Adipose tissue (tissue), 3 donors: Measurements from ENCODE around the gene STOM. TPM values are rescaled to one million over a fixed set of nuclear protein-coding genes. Genes with fewer than 3 reads are reported as not detected.
A peak's percentile ranks its signal among the peaks of the same experiment; 100 is the strongest.
"Not testable (repeated sequence)": the region's sequence is repeated elsewhere in the genome, so short reads cannot be mapped to it uniquely, and the experiment has no call there.

Experiments
- H3K27ac ChIP-seq: one replicate; pipeline ENCODE4 v1.5.1; 2013; ENCODE audit warnings: low read depth, low read length
- WGBS, 3 donors: extraction: QIAGEN DNeasy Blood & Tissue Kit; methylation state at CpG; one replicate each; pipeline ENCODE4 v1.1.7; 2013; 5-methylcytosine and 5-hydroxymethylcytosine counted together
- polyA plus RNA-seq, 3 donors: library from polyadenylated mRNA; stranded (reverse); fragments of 200-250 nt; gene quantifications; one replicate each; pipeline ENCODE4 v1.2.3, GENCODE V29; 2013
- donor health status: healthy with polysubstance abuse.
- donor health status: Bipolar disorder and iron deficiency.
- donor health status: healthy.

The STOM gene
- polyA plus RNA-seq, 3 donors = 36.4 to 333 (median 194) TPM

DNA sequence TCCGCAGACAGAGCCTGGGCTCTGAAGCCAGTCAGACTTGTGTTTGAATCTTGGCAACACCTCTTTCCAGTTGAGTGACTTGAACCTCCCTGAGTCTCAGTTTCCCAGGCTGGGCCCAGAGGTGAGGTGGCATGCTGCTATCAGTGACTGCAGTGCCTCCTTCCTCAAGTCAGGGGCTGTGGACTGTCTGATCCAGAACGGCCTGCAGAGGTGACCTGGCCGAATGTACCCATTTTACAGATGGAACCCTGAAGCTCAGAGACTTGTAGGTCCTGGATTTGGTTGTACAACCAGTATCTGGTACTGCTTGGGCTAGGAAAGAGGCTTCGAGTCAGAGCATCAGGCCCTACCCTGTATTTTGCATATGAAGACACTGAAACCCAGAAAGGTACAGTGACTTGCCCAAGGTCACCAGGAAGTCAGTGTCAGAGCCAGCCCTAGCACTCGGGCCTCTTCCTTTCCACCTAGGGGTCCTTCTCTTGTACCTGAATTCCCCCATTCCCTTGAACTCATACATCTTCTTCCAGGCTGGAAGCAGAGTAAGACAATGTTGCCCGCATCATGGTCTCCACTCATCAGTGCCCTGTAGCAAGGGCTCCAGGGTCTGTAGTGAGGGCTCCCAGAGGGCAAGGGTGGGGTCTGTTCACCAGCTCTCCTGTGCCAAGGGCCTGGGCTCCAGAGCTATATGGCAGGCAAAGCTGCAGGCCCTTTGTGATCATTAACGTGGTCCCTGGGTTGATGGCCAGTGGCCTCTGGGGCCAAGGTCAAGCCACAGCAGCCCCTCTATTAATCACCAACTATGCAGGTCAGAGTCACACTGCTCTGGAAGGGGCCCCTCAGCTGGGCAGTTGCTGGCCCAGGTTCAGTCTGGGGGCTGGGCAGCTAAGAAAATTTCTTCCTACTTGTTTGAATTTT, 73.6 kb downstream of the STOM start:
- WGBS, 3 donors = 71 to 85% (median 78%) methylated on average over 6 to 7 of the region's 7 CpGs
- H3K27ac ChIP-seq = no peak overlapping the region

DNA sequence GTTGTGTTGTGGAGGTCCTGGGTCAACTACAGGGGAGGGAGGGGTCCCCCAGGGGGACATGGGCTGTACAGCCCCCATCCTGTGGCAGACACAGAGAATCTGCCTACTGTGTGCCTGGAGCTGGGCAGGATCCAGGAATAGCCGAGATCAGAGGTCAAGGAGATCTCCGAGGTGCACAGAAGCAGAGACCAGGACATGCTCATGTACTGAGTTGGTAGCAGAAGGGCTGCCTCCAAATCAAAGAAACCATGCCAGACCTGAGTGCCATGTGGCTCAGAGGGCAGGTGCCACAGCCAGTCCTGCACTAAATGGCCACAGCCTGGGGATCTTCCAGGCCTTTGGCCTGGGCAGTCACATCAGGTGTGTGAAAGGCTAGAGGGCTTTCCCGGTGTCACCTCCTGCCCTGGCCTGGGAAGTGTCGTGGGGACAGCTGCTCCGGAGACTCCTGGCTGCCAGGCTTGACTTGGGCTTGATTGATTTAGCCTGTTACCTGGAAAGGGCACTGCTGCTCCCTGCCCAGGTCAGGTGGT, 74.3 kb downstream of the STOM start:
- WGBS, 3 donors = 46 to 74% (median 72%) methylated on average over 5 of the region's 5 CpGs
- peak overlapping the region; percentile 45 for H3K27ac ChIP-seq

DNA sequence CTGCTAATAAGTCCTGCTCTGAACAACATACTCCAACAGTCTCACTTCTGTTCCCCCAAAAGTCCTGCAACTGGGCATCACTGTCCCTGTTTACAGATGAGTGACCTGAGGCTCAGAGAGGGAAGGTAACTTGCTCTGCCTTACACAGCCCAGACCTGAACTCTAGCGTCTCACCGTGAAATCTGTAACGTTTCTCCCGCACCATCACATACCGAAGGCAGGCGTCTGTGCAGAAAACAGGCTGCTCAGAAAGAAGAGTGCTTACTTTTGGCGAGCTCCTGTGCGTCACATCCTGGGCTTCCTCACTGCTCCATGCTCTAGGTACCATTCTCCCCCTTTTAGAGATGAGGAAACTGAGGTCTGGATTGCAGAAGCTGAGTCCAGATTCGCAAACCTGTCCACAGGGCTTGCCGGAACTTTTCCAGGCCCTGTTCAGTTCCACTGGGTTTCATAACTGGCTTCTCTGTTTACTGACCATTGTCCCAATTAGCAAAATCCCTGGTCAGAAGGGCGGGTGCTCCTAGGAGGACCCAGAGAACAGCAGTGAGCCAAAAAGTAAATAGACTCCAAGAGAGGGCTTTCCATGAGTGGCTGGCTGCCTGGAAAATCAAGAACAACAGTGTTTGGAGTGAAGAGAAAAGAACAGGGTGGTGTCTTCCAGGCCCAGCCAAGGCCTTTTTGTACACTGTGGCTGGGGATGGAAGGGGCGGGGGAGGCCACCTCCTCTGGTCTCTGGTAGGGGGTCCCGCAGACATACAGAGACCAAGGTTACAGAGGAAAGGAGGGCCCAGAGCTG, 75.0 kb downstream of the STOM start:
- peak overlapping the region; percentile 45 for H3K27ac ChIP-seq
- WGBS, 3 donors = 61 to 84% (median 71%) methylated on average over 13 of the region's 13 CpGs

DNA sequence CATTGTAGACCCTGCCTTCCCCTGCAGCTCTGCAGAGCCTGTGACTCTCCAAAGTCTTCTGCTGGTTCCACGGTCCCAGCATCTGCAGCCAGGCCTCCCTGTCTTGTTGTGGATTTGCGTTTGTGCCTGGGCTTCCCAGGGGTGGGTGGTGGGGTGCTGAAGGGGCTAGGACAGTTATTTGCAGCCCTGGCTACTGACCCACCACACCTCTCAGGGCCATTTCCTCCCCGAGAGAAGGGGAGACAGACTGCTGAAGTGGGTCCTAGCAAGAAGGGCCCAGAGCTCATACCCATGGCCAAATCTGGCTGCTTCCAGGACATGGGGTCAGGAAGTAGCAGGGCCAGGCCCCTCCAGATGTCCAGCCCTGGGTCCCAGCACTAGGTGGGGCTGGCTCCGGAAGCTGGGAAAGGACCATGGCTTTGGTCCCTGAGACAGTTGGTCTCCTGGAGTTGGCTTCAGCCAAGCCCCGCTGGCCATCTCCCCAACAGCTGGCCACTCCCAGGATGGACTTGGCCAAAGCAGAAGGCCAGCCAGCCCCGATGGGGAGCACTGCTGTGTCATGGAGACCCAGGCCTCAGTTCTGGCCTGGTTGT, 75.8 kb downstream of the STOM start:
- peak overlapping the region; percentile 52 for H3K27ac ChIP-seq
- 45 to 78% (median 58%) methylated on average over 6 of the region's 6 CpGs for WGBS, 3 donors

DNA sequence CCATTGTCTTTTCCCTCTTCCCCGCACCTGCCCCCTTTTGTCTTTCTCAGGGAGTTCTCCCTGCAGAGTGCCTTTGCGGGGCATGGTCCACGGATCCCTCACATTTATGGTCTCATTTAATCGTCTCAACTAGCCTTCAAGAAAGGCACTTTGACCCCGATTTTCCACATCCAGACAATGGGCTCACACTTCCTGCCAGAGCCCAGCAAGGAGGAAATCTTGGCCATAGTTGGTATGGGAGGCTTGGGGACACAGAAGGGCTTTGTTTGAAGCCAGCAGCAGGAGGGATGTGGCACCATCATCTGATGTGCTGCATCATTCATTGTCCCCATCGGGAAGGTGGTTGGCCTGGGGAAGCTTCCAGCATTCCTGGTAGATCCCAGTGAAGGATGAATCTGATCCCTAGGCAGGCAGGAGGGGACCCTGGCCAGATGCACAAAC, 77.2 kb downstream of the STOM start:
- WGBS, 3 donors = 73 to 77% (median 75%) methylated on average over 6 of the region's 6 CpGs
- H3K27ac ChIP-seq = no peak overlapping the region

DNA sequence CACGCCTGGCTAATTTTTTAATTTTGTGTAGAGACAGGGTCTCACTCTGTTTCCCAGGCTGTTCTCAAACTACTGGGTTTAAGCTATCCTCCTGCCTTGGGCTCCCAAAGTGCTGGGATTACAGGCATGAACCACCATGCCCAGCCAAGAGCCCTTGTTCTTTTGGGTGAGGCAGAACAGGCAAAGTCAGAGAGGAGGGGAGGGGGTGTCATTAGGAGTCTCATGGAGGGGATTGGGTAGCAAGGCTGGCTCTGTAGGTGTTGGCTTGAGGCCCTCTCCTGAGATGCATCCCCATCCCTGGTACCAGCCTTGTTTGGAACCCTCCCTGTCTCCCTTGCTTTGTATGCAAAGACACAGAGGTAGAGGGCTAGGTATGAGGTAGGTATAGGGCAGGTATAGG, 78.0 kb downstream of the STOM start:
- WGBS, 3 donors = 94 to 100% (median 97%) methylated on average over 1 of the region's 1 CpG
- no peak overlapping the region for H3K27ac ChIP-seq

DNA sequence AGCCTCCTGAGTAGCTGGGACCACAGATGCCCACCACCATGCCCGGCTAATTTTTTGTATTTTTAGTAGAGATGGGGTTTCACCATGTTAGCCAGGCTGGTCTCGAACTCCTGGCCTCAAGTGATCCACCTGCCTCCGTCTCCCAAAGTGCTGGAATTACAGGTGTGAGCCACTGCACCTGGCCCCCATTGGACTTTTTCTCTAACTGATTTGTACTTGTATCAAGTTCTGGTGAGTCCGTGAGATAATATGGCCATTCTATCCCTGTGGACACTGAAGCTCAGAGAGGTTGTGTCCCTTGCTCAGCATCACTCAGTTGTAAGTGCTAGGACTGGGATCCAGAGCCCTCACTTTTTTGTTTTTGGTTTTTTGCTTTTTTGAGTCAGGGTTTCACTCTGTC, 78.5 kb downstream of the STOM start:
- WGBS, 3 donors = 85 to 98% (median 95%) methylated on average over 3 to 4 of the region's 4 CpGs
- H3K27ac ChIP-seq = not testable (repeated sequence)

DNA sequence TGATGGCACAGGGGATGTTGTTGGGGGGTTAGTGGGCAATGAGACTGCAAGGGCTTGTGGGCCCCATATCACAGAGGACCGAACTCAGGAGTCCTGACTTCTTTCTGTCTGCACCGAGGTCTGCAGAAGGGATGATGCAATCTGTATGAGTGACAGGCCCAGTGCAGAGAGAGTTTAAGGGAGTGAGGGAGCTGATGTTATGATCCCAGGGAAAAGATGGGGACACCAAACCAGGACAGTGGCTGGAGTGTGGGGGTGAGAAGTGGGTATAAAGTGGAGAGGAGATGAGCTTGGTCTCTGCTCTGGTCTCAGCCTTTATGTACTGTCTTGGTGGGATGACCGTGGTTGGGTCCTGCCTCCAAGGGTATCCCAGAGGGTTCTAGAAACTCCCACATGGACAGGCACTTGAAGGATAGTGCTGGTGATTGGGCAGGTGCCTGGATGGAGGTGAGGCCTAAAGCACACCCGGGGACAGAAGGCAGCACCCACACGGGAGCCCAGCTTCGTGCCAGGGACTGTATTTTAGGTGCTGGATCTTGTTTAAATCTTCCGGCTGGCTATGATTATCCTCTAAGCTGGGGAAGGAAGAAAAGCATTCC, 80.2 kb downstream of the STOM start:
- WGBS, 3 donors = 50 to 77% (median 60%) methylated on average over 7 of the region's 7 CpGs
- H3K27ac ChIP-seq = peak overlapping the region; percentile 39

DNA sequence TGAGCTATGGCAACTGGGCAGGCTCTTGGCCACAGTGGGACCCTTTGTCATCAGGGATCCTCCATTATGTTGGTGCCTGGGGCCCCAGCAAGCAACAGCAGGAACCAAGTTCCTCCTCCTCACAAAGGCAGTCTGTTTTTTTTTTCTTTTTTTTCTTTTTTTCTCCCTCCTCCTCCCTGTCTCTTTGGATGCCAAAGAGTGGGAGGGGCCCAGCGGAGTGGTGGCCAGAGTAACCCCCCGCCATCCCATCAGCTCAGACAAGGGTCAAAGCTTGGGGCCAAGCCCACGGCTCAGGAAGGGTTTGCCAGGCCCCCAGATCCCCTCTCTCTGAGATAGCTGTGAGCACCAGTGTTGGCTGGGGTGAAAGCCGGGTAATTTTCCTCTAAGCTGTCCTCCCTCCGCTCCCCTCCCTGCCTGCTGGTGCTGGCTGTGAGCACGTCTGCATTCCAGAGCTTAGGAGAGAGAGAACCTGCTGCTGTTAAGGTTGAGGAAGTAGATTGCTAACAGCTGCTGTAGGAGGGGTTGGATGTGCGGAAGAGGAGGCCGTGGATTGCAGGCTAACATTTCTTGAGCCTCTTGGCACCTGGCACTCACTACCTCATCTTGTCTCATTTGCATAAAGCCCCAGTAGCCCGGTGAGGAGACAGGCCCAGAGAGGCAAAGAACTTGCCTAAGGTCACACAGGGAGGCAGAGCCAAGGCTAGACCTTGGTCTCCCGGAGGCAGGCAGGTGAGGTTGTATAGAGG, 80.9 kb downstream of the STOM start:
- WGBS, 3 donors = 13 to 48% (median 13%) methylated on average over 10 of the region's 10 CpGs
- peak overlapping the region; percentile 39 for H3K27ac ChIP-seq

Other genes with a start within 250 kb of the STOM start
- gene RAB14, start 168.4 kb downstream of the STOM start, polyA plus RNA-seq = 10 to 100 TPM; 14.1 to 31.0 (median 26.0) TPM
- gene GSN, start 102.1 kb downstream of the STOM start, polyA plus RNA-seq = 1,000 to 10,000 TPM in 2 of 3 donors, 100 to 1,000 TPM in 1; 183 to 2,232 (median 1,519) TPM
- 10 to 100 TPM in 1 of 3 donors, 1 to 10 TPM in 1, under 1 TPM in 1; 0.62 to 37.5 (median 3.7) TPM for gene GGTA1, start 129.6 kb upstream of the STOM start, polyA plus RNA-seq